HG03108 (cell line): ENCODE measurements around the gene FGA.

Source experiments
- ATAC-seq: cut with Tn5 transposase; IDR thresholded peaks from one replicate; pipeline ENCODE4 v1.9.1; 2021; ENCODE audit warnings: moderate library complexity; ENCODE audit not compliant: unreplicated experiment

Gene FGA

DNA sequence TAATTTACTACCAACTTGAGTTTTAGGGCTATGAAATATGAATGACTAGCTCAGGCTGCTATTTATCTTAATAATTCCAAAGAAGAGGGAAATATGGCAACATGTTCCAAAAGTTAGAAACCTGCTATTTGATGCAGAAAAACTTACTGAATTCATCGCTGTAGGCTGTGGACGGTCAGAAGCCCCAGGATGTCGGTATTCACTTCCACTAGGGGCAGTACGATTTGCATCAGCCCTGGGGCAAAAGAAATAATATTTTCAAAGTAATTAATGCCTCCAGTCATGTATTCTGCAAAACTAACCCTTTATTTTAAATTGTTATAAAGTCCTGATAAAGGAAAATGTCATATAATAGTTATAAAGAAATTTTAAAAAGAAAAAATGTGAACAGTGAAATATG lies 44.9 kb downstream of the FGA start:
- ATAC-seq: no peak

DNA sequence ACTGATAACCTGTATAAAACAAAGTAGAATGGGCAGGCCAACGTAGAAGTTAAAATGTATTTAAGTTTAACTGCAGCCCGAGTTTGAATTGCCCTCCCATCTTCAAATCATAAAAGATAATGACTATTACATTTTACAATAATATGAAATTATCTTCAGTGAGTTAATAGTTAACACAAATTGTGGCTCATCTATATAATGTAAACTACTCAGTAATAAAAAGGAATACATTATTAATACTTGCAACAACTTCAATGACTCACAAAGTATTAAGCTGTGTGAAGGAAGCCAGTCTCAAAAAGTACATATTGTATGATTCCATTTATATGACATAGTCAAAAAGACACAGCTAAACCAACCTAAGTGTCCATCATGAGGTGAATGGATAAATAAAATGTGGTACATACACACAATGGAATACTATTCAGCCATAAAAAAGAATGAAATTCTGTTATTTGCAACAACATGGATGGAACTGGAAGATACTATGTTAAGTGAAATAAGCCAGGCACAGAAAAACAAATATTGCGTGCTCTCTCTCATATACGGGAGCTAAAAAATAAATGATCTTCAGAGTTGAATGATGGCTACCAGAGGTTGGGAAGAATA lies 48.2 kb downstream of the FGA start:
- ATAC-seq: no peak
